ENCODE data around the gene TM6SF1. TPM values are rescaled to one million over a fixed set of nuclear protein-coding genes. Genes with fewer than 3 reads are reported as not detected.

Gene TM6SF1
- total and polyA plus RNA-seq, 2 of the 8 experiments (the other 6 are each of a cell fraction or from before 2014, with no cell fraction given) = 0.74 to 1.0 TPM

- H4K20me1 ChIP-seq (replicated peaks in 1 of 2; ENCODE audit: control insufficient read depth in 1 of 2, insufficient read depth in 2 of 2, low read length in 2 of 2) = peaks cover 5 to 8% of the 10 kb centered on the region in 2 experiments
- ChIA-PET POLR2A (ENCODE audit: partially characterized antibody) (interaction anchor here (1.2 to 3.3 kb wide), 9 partner anchors 9 to 140 kb away, joined by 3 to 22 read pairs (median 6); partner anchors contain the start of genes C15orf40 and TM6SF1), CTCF (ENCODE audit: partially characterized antibody) (interaction anchor here (0.6 to 1.6 kb wide), 4 partner anchors 19 to 142 kb away, joined by 3 to 4 read pairs (median 3); partner anchors contain the start of gene C15orf40)
- peak; percentile 58 to 83 for DNase-seq (ENCODE audit: low read depth in 1 of 2, low spot score in 2 of 2)
- peak within 1 kb of the TSS; percentile 52; the same call in 1 of the 2 replicates for H2AFZ ChIP-seq (ENCODE audit: low read length)
- H2BK12ac ChIP-seq (ENCODE audit: low read depth, low read length) = no peak within 1 kb of the TSS
- peak within 1 kb of the TSS; percentile 6 for H4K91ac ChIP-seq (replicated peaks; ENCODE audit: insufficient read length, low read length)
- 2% methylated on average over 86 of the region's 90 CpGs; no CpG with 5 or more reads in 1 of the 2 experiments for WGBS, 2 experiments (ENCODE audit: extremely low coverage in 1 of 2, insufficient coverage in 1 of 2, insufficient read length in 1 of 2, insufficient replicate concordance in 2 of 2, low coverage in 1 of 2, low lambda C conversion rate in 2 of 2, missing lambda C conversion rate in 1 of 2)
- peak within 1 kb of the TSS; percentile 68 to 79 for H3K4me2 ChIP-seq (ENCODE audit: insufficient read depth in 1 of 2, low read depth in 2 of 2, low read length in 2 of 2)
- peak within 1 kb of the TSS; percentile 55; the same call in 1 of the 2 replicates for H2BK5ac ChIP-seq (ENCODE audit: low read depth, low read length)
- H3K23ac ChIP-seq (ENCODE audit: insufficient read length) = no peak within 1 kb of the TSS
- H3K56ac ChIP-seq (replicated peaks; ENCODE audit: insufficient read length, low read depth, low read length) = peak within 1 kb of the TSS; percentile 81
- no peak within 1 kb of the TSS for H2BK20ac ChIP-seq (ENCODE audit: low read length)
- no peak within 1 kb of the TSS for H2AK5ac ChIP-seq (ENCODE audit: low read depth, low read length)
- no peaks in the 10 kb centered on the region for H3K27me3 ChIP-seq (replicated peaks in 1 of 4; ENCODE audit: control insufficient read depth in 3 of 4, extremely low read depth in 1 of 4, insufficient read depth in 3 of 4, low read length in 3 of 4)
- H2BK120ac ChIP-seq (replicated peaks; ENCODE audit: low read depth, low read length) = peak within 1 kb of the TSS; percentile 51
- peaks cover 18 to 45% of the 10 kb centered on the region in 2 experiments; a peak in 3 of 4 replicates for H3K79me2 ChIP-seq (ENCODE audit: control insufficient read depth in 1 of 2, insufficient read depth in 2 of 2, low read length in 2 of 2)
- FAIRE-seq = no peak
- H2BK15ac ChIP-seq (ENCODE audit: low read length) = no peak within 1 kb of the TSS
- H3K36me3 ChIP-seq (ENCODE audit: control insufficient read depth in 2 of 4, insufficient read depth in 4 of 4, low read length in 3 of 4) = peaks cover 0 to 7% (median 0%) of the 10 kb centered on the region in 4 experiments; a peak in 3 of 8 replicates
- H4K5ac ChIP-seq (ENCODE audit: insufficient read length, low read depth, low read length) = peak within 1 kb of the TSS; percentile 78
- H4K8ac ChIP-seq (ENCODE audit: extremely low read depth, insufficient read depth, low read length) = peak within 1 kb of the TSS; percentile 94
- peak within 1 kb of the TSS; percentile 81 to 93 (median 84) for H3K4me3 ChIP-seq (ENCODE audit: extremely low read depth in 1 of 4, insufficient read depth in 2 of 4, low read depth in 3 of 4, low read length in 4 of 4)
- H3K27ac ChIP-seq (ENCODE audit: low read depth, low read length) = peak within 1 kb of the TSS; percentile 89
- H3K9me3 ChIP-seq (ENCODE audit: insufficient read depth in 2 of 2, low read depth in 1 of 2, low read length in 1 of 2) = peaks cover 0 to 5% of the 10 kb centered on the region in 2 experiments; a peak in 1 of 4 replicates
- peak within 1 kb of the TSS; percentile 93 for H3K18ac ChIP-seq (ENCODE audit: extremely low read depth, low read length)
- peak within 1 kb of the TSS; percentile 81 for H3K4ac ChIP-seq (replicated peaks; ENCODE audit: insufficient read length, low read depth, low read length)
- H3K79me1 ChIP-seq (ENCODE audit: low read depth, low read length) = 0 out of 2 replicates have a peak, but pooled peaks cover 3% of the 10 kb centered on the region
- peaks cover 3 to 23% (median 9%) of the 10 kb centered on the region in 4 experiments; a peak in 6 of 7 replicates for H3K4me1 ChIP-seq (replicated peaks in 1 of 4; ENCODE audit: control insufficient read depth in 3 of 4, insufficient read depth in 4 of 4, low read length in 3 of 4)
- no peaks in the 10 kb centered on the region; the same call in 1 of the 2 replicates for H3K23me2 ChIP-seq (ENCODE audit: low read depth, low read length)
- H3K9ac ChIP-seq (replicated peaks in 1 of 4; ENCODE audit: extremely low read depth in 1 of 4, low read depth in 3 of 4, low read length in 3 of 4) = peak within 1 kb of the TSS; percentile 73 to 89 (median 85)
- H3K14ac ChIP-seq (ENCODE audit: insufficient read length) = no peak within 1 kb of the TSS
- TF ChIP-seq NRF1 (IDR thresholded peaks at IDR 0.05; ENCODE audit: low read depth, low read length) = no peak
These were observed 40.5 kb upstream of the TM6SF1 start, which contains the start of gene BTBD1 for GRCh38 chr15:83066734-83067637. Gene BTBD1 (minus strand): TSS chr15:83067252. CDS start chr15:83067151, 101 bp downstream.

All from H1 (cell line).